HG03025 (cell line): Measurements from ENCODE around the gene CCL21.
"Not testable (repeated sequence)": the region's sequence is repeated elsewhere in the genome, so short reads cannot be mapped to it uniquely, and the experiment has no call there.

Experiments
- ATAC-seq: cut with Tn5 transposase; IDR thresholded peaks from one replicate; pipeline ENCODE4 v1.9.1; 2021; ENCODE audit warnings: mild to moderate bottlenecking, moderate library complexity; ENCODE audit not compliant: unreplicated experiment, low FRiP score

The CCL21 gene

GRCh38 chr9:34710023-34710422 is at the start of gene CCL21:
CCL21 (minus strand) TSS chr9:34710136; CDS start chr9:34710066, 70 bp downstream.
- ATAC-seq, result no peak

GRCh38 chr9:34759432-34760134 is 49.6 kb upstream of the CCL21 start:
- no peak for ATAC-seq

GRCh38 chr9:34750320-34750719 is 40.4 kb upstream of the CCL21 start:
- ATAC-seq, result not testable (repeated sequence)

GRCh38 chr9:34746526-34746925 is 36.6 kb upstream of the CCL21 start:
- ATAC-seq, result no peak

GRCh38 chr9:34744295-34745221 is 34.6 kb upstream of the CCL21 start:
- ATAC-seq, result no peak

- no peak for ATAC-seq
Observed at GRCh38 chr9:34742710-34743109, 32.8 kb upstream of the CCL21 start.

- ATAC-seq, result no peak
Observed at GRCh38 chr9:34741628-34742027, 31.7 kb upstream of the CCL21 start.

- not testable (repeated sequence) for ATAC-seq
Observed at GRCh38 chr9:34740176-34740575, 30.2 kb upstream of the CCL21 start.

GRCh38 chr9:34737677-34738260 is 27.8 kb upstream of the CCL21 start:
- no peak for ATAC-seq

- no peak for ATAC-seq
Observed at GRCh38 chr9:34734720-34735119, 24.8 kb upstream of the CCL21 start.

GRCh38 chr9:34732886-34733285 is 22.9 kb upstream of the CCL21 start:
- no peak for ATAC-seq

- no peak for ATAC-seq
Observed at GRCh38 chr9:34732478-34732877, 22.5 kb upstream of the CCL21 start.

GRCh38 chr9:34723141-34723540 is 13.2 kb upstream of the CCL21 start:
- ATAC-seq, result no peak

- not testable (repeated sequence) for ATAC-seq
Observed at GRCh38 chr9:34719769-34720025, 9.8 kb upstream of the CCL21 start.

GRCh38 chr9:34719021-34719768 is 9.3 kb upstream of the CCL21 start:
- ATAC-seq, result no peak

- no peak for ATAC-seq
Observed at GRCh38 chr9:34717996-34718614, 8.2 kb upstream of the CCL21 start.

- no peak for ATAC-seq
Observed at GRCh38 chr9:34716711-34717110, 6.8 kb upstream of the CCL21 start.

GRCh38 chr9:34715639-34716215 is 5.8 kb upstream of the CCL21 start:
- no peak for ATAC-seq

GRCh38 chr9:34714007-34714406 is 4.1 kb upstream of the CCL21 start:
- no peak for ATAC-seq

GRCh38 chr9:34712140-34712539 is 2.2 kb upstream of the CCL21 start:
- ATAC-seq, result no peak
